Tibial nerve (tissue), 3 donors: ENCODE data around the gene RUNX3.

Source experiments
- POLR2A ChIP-seq, 2 donors: fragments of 450-650 bp; IDR thresholded peaks; one replicate each; pipeline ENCODE4 v1.6.1; 2017; ENCODE audit warnings: antibody characterized with exemption in 2 of 2, mild to moderate bottlenecking in 2 of 2, moderate library complexity in 2 of 2
- TF ChIP-seq, protein P1 (sequence below), 5 experiments: fragments of 200-600 bp in 3 of 5; fragments of 450-650 bp in 2 of 5; sonication (generic) in 3 of 5; IDR thresholded peaks; one replicate each; pipeline ENCODE4 v1.5.1; 2016 to 2019; ENCODE audit warnings: antibody characterized with exemption in 5 of 5, mild to moderate bottlenecking in 3 of 5, moderate library complexity in 2 of 5

GRCh38 chr1:24856787-24857506 is 73.1 kb downstream of the RUNX3 start:
- no peak for TF ChIP-seq POLR2A (IDR thresholded peaks at IDR 0.05)
- TF ChIP-seq, protein P1, sequence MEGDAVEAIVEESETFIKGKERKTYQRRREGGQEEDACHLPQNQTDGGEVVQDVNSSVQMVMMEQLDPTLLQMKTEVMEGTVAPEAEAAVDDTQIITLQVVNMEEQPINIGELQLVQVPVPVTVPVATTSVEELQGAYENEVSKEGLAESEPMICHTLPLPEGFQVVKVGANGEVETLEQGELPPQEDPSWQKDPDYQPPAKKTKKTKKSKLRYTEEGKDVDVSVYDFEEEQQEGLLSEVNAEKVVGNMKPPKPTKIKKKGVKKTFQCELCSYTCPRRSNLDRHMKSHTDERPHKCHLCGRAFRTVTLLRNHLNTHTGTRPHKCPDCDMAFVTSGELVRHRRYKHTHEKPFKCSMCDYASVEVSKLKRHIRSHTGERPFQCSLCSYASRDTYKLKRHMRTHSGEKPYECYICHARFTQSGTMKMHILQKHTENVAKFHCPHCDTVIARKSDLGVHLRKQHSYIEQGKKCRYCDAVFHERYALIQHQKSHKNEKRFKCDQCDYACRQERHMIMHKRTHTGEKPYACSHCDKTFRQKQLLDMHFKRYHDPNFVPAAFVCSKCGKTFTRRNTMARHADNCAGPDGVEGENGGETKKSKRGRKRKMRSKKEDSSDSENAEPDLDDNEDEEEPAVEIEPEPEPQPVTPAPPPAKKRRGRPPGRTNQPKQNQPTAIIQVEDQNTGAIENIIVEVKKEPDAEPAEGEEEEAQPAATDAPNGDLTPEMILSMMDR (IDR thresholded peaks at IDR 0.05) = no peak
